Smooth muscle cell (in vitro differentiated cells): ENCODE measurements around the gene GPC3. TPM values are rescaled to one million over a fixed set of nuclear protein-coding genes. Genes with fewer than 3 reads are reported as not detected.

Experiments
- DNase-seq: peaks from one replicate; lab custom pipeline; 2025; ENCODE audit not compliant: unreplicated experiment; lab: John Stamatoyannopoulos, UW
- H2AFZ ChIP-seq: fragments of 200-600 bp; sonication (generic); 2 replicates; pipeline ENCODE4 v1.6.0; 2016; ENCODE audit warnings: antibody characterized with exemption, low read depth, mild to moderate bottlenecking
- H3F3A ChIP-seq: fragments of 200-600 bp; sonication (generic); 2 replicates; pipeline ENCODE4 v1.6.0; 2017; ENCODE audit warnings: antibody characterized with exemption, low read depth
- H3K27ac ChIP-seq: fragments of 200-600 bp; sonication (generic); 2 replicates; pipeline ENCODE4 v1.5.1; 2016; ENCODE audit warnings: low read depth, mild to moderate bottlenecking
- H3K27me3 ChIP-seq: fragments of 200-600 bp; sonication (generic); 2 replicates; pipeline ENCODE4 v1.6.1; 2016; ENCODE audit warnings: low read depth, mild to moderate bottlenecking
- H3K36me3 ChIP-seq: fragments of 200-600 bp; sonication (generic); 2 replicates; pipeline ENCODE4 v1.5.1; 2016; ENCODE audit warnings: low read depth
- H3K4me1 ChIP-seq: fragments of 200-600 bp; sonication (generic); 2 replicates; pipeline ENCODE4 v1.5.1; 2016; ENCODE audit warnings: low read depth
- H3K4me2 ChIP-seq: fragments of 200-600 bp; sonication (generic); 2 replicates; pipeline ENCODE4 v1.6.0; 2016; ENCODE audit warnings: mild to moderate bottlenecking
- H3K4me3 ChIP-seq: fragments of 200-600 bp; sonication (generic); 2 replicates; pipeline ENCODE4 v1.5.1; 2016; ENCODE audit warnings: mild to moderate bottlenecking
- H3K79me2 ChIP-seq: fragments of 200-600 bp; sonication (generic); 2 replicates; pipeline ENCODE4 v1.6.0; 2016; ENCODE audit warnings: low read depth, mild to moderate bottlenecking
- H3K9ac ChIP-seq: fragments of 200-600 bp; sonication (generic); 2 replicates; pipeline ENCODE4 v1.6.0; 2016; ENCODE audit warnings: low read depth
- H3K9me3 ChIP-seq: fragments of 200-600 bp; sonication (generic); replicated peaks from 2 replicates; pipeline ENCODE4 v1.5.1; 2016; ENCODE audit warnings: low read depth
- H4K20me1 ChIP-seq: fragments of 200-600 bp; sonication (generic); 2 replicates; pipeline ENCODE4 v1.6.0; 2016; ENCODE audit warnings: low read depth
- WGBS: methylation state at CpG from one replicate; pipeline ENCODE4 v1.1.7; 2016; ENCODE audit warnings: low lambda C conversion rate; 5-methylcytosine and 5-hydroxymethylcytosine counted together
- polyA plus RNA-seq: library from polyadenylated mRNA; unstranded; fragments of >200 nt; fragmentation: Nextera tagmentation; extraction: Ambion mirVana; gene quantifications from 2 replicates; pipeline ENCODE4 v1.2.1, GENCODE V29; 2016
- total RNA-seq: library from RNA; depleted of rRNA; stranded (reverse); fragments of >200 nt; gene quantifications from 2 replicates; pipeline ENCODE4 v1.2.3, GENCODE V29; 2014
- TF ChIP-seq, protein P1 (sequence below): fragments of 200-600 bp; sonication (generic); IDR thresholded peaks from 2 replicates; pipeline ENCODE4 v1.5.1; 2017; ENCODE audit warnings: borderline replicate concordance, mild to moderate bottlenecking, antibody characterized with exemption; ENCODE audit not compliant: insufficient read depth, poor library complexity, severe bottlenecking

Gene GPC3
- total and polyA plus RNA-seq, 2 experiments from 2014 or later: 120 to 191 TPM

DNA sequence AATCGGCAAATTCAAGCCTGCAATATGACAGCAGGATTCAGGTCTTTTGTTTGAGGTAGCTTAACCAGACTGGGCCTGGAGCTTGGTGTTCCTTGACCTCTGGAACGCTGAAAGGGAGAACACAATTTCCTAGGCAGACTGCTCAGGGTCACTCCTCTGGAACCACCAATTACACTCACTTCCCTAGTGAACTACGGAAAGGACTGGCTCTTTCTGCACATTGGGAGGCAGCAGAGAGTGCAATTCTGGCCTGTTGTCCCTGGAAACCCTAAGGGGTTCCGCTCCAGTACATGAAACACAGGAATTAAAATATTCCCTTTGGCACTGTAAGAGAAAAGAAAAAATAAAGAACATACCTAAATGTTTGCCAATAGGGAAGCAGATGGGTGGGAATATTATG lies 58.6 kb downstream of the GPC3 start:
- no peaks in the 10 kb centered on the region for H3K27me3 ChIP-seq
- H2AFZ ChIP-seq: no peak overlapping the region
- H3K9ac ChIP-seq: no peak overlapping the region
- DNase-seq: no peak
- H3K27ac ChIP-seq: no peak overlapping the region
- WGBS: 55% methylated on average over 4 of the region's 4 CpGs
- TF ChIP-seq, protein P1, sequence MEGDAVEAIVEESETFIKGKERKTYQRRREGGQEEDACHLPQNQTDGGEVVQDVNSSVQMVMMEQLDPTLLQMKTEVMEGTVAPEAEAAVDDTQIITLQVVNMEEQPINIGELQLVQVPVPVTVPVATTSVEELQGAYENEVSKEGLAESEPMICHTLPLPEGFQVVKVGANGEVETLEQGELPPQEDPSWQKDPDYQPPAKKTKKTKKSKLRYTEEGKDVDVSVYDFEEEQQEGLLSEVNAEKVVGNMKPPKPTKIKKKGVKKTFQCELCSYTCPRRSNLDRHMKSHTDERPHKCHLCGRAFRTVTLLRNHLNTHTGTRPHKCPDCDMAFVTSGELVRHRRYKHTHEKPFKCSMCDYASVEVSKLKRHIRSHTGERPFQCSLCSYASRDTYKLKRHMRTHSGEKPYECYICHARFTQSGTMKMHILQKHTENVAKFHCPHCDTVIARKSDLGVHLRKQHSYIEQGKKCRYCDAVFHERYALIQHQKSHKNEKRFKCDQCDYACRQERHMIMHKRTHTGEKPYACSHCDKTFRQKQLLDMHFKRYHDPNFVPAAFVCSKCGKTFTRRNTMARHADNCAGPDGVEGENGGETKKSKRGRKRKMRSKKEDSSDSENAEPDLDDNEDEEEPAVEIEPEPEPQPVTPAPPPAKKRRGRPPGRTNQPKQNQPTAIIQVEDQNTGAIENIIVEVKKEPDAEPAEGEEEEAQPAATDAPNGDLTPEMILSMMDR: no peak
- no peaks in the 10 kb centered on the region for H3K36me3 ChIP-seq
- H3K4me2 ChIP-seq: no peak overlapping the region
- H3K4me1 ChIP-seq: no peaks in the 10 kb centered on the region
- H3K4me3 ChIP-seq: no peak overlapping the region
- no peaks in the 10 kb centered on the region for H4K20me1 ChIP-seq
- H3K79me2 ChIP-seq: no peaks in the 10 kb centered on the region
- no peaks in the 10 kb centered on the region for H3F3A ChIP-seq
- no peaks in the 10 kb centered on the region for H3K9me3 ChIP-seq

- TF ChIP-seq, protein P1: no peak
- Histone ChIP-seq H3F3A (no peaks in the 10 kb centered on the region), H3K36me3 (no peaks in the 10 kb centered on the region), H3K27me3 (no peaks in the 10 kb centered on the region), H3K4me3 (no peak overlapping the region), H3K4me2 (no peak overlapping the region), H3K9ac (no peak overlapping the region), H4K20me1 (no peaks in the 10 kb centered on the region), H3K79me2 (no peaks in the 10 kb centered on the region), H3K27ac (no peak overlapping the region), H3K4me1 (no peaks in the 10 kb centered on the region), H3K9me3 (no peaks in the 10 kb centered on the region), H2AFZ (no peak overlapping the region)
- DNase-seq: no peak
- WGBS: 80% methylated on average over 1 of the region's 1 CpG
These were observed 59.3 kb downstream of the GPC3 start for GRCh38 chrX:133926099-133926498.

DNA sequence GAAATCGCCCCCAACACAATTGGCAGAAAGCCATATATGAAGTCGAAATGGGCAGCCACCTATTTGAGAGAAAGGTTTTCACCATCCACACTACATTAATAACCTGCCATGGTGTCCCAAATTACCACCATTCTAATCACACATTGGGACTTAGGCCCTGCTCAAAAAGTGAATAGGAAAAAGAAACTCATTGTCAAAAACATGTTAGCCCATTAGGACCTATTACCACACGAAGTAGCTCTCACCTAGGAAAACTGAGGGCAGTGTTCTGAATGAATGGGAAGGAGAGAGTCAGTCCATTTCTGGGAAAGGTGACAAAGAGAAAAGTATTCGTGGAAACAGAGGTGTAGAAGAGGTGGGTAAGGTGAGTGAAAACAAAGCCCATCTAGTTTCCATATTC lies 60.8 kb downstream of the GPC3 start:
- Histone ChIP-seq H3K27me3 (no peaks in the 10 kb centered on the region), H3K36me3 (no peaks in the 10 kb centered on the region), H3K4me2 (no peak overlapping the region), H3K9ac (no peak overlapping the region), H3K9me3 (no peaks in the 10 kb centered on the region), H3K4me3 (no peak overlapping the region), H3F3A (no peaks in the 10 kb centered on the region), H3K4me1 (no peaks in the 10 kb centered on the region), H3K79me2 (no peaks in the 10 kb centered on the region), H3K27ac (no peak overlapping the region), H2AFZ (no peak overlapping the region), H4K20me1 (no peaks in the 10 kb centered on the region)
- 57% methylated on average over 4 of the region's 4 CpGs for WGBS
- TF ChIP-seq, protein P1: no peak
- no peak for DNase-seq

DNA sequence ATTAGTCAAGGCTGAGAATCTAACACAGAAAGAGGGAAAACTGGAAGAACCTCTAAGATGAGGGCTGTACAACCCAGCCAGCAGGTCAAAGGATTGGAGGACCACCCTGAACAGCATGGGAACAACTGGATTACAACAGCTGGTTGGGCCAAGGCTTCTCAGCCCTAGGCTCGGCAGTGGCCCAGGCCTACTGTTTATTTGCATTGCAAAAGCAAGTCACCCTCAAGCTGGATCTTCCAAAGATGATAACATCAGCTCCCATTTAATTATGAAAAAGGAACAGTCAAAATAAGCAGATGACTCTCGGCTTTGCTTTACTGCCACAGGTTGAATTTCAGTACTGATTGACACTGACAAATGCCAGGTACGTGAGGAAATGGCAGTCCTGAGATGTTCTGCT lies 61.8 kb downstream of the GPC3 start:
- no peak for DNase-seq
- Histone ChIP-seq H3K27me3 (no peaks in the 10 kb centered on the region), H3K36me3 (no peaks in the 10 kb centered on the region), H3K9ac (no peak overlapping the region), H4K20me1 (no peaks in the 10 kb centered on the region), H2AFZ (no peak overlapping the region), H3K4me2 (no peak overlapping the region), H3K27ac (no peak overlapping the region), H3F3A (no peaks in the 10 kb centered on the region), H3K4me1 (no peaks in the 10 kb centered on the region), H3K4me3 (no peak overlapping the region), H3K79me2 (no peaks in the 10 kb centered on the region), H3K9me3 (no peaks in the 10 kb centered on the region)
- WGBS: 48% methylated on average over 3 of the region's 3 CpGs
- TF ChIP-seq, protein P1: no peak
